Sigmoid colon (tissue), 7 donors: ENCODE data around the gene SLFN12. TPM values are rescaled to one million over a fixed set of nuclear protein-coding genes. Genes with fewer than 3 reads are reported as not detected.
"Not testable (repeated sequence)": the region's sequence is repeated elsewhere in the genome, so short reads cannot be mapped to it uniquely, and the experiment has no call there.

ENCODE experiments used
- DNase-seq: peaks from one replicate; pipeline ENCODE4 v3.0.0-alpha.2; 2019
- H3K27ac ChIP-seq, 4 donors: fragments of 200-600 bp; sonication (generic); one replicate each; pipeline ENCODE4 v1.5.1; 2016 to 2019; ENCODE audit warnings: mild to moderate bottlenecking in 1 of 4
- H3K27me3 ChIP-seq, 3 donors: fragments of 200-600 bp; sonication (generic); one replicate each; pipeline ENCODE4 v1.5.1; 2019; ENCODE audit warnings: mild to moderate bottlenecking in 1 of 3
- H3K36me3 ChIP-seq, 4 donors: fragments of 200-600 bp; sonication (generic); one replicate each; pipeline ENCODE4 v1.5.1; 2016 to 2019
- H3K4me1 ChIP-seq, 4 donors: fragments of 200-600 bp; sonication (generic); one replicate each; pipeline ENCODE4 v1.5.1; 2017 to 2019
- H3K4me3 ChIP-seq, 4 donors: fragments of 200-600 bp; sonication (generic); one replicate each; pipeline ENCODE4 v1.5.1; 2017 to 2019; ENCODE audit warnings: mild to moderate bottlenecking in 2 of 4, moderate library complexity in 1 of 4
- H3K9me3 ChIP-seq, 4 donors: fragments of 200-600 bp in 3 of 4; sonication (generic) in 3 of 4; one replicate each; pipeline versions ENCODE4 v1.5.1 to v1.6.1; 2013 to 2019
- CTCF ChIP-seq, 4 experiments: fragments of 450-650 bp in 3 of 4; fragments of 200-600 bp in 1 of 4; IDR thresholded peaks; one replicate each; pipeline ENCODE4 v1.5.1; 2016 to 2019; ENCODE audit warnings: antibody characterized with exemption in 4 of 4, mild to moderate bottlenecking in 3 of 4, moderate library complexity in 2 of 4
- EP300 ChIP-seq, 4 donors: sonication (generic); formaldehyde crosslinking; IDR thresholded peaks; one replicate each; pipeline ENCODE4 v1.6.1; 2017; ENCODE audit warnings: antibody characterized with exemption in 4 of 4
- POLR2A ChIP-seq, 2 donors: fragments of 450-650 bp; IDR thresholded peaks; one replicate each; pipeline ENCODE4 v1.6.1; 2016; ENCODE audit warnings: antibody characterized with exemption in 2 of 2, mild to moderate bottlenecking in 2 of 2, moderate library complexity in 2 of 2
- POLR2AphosphoS5 ChIP-seq, 4 donors: sonication (generic); formaldehyde crosslinking; IDR thresholded peaks; one replicate each; pipeline ENCODE4 v1.6.1; 2017; ENCODE audit warnings: antibody characterized with exemption in 4 of 4
- WGBS, 2 donors: extraction: QIAGEN DNeasy Blood & Tissue Kit; methylation state at CpG; one replicate each; pipeline ENCODE4 v1.1.7; 2013; 5-methylcytosine and 5-hydroxymethylcytosine counted together
- intact Hi-C: fragments of 100-400 bp; cut with DNase I; formaldehyde crosslinking; loops from one replicate; pipeline ENCODE4 v1.15.1; 2023
- polyA plus RNA-seq, 3 donors: library from polyadenylated mRNA; stranded (reverse); fragments of 200-250 nt; gene quantifications; one replicate each; pipeline ENCODE4 v1.2.3, GENCODE V29; 2013
- total RNA-seq, 4 donors: library from RNA; depleted of rRNA; stranded (reverse); fragments of >200 nt; gene quantifications; one replicate each; pipeline ENCODE4 v1.1.0, GENCODE V29; 2016
- donor health status: healthy with polysubstance abuse.
- donor health status: Bipolar disorder and iron deficiency.
- donor health status: healthy.

SLFN12 gene
- total and polyA plus RNA-seq, 7 donors: 0.69 to 19.9 (median 6.4) TPM

GRCh38 chr17:35416659-35417058 lies 15.6 kb downstream of the SLFN12 start:
- no peak overlapping the region for H3K4me3 ChIP-seq
- no peaks in the 10 kb centered on the region for H3K4me1 ChIP-seq
- H3K9me3 ChIP-seq: no peaks in the 10 kb centered on the region
- peaks cover 0 to 32% (median 4%) of the 10 kb centered on the region in 4 donors for H3K36me3 ChIP-seq
- DNase-seq: no peak
- TF ChIP-seq EP300 (IDR thresholded peaks at IDR 0.05) (no peak), POLR2AphosphoS5 (IDR thresholded peaks at IDR 0.05) (no peak), POLR2A (IDR thresholded peaks at IDR 0.05) (no peak), CTCF (IDR thresholded peaks at IDR 0.05) (no peak)
- WGBS, 2 donors: 92 to 96% methylated on average over 2 of the region's 2 CpGs
- intact Hi-C loops: no loop called here
- no peaks in the 10 kb centered on the region for H3K27me3 ChIP-seq
- H3K27ac ChIP-seq: no peak overlapping the region

DNA sequence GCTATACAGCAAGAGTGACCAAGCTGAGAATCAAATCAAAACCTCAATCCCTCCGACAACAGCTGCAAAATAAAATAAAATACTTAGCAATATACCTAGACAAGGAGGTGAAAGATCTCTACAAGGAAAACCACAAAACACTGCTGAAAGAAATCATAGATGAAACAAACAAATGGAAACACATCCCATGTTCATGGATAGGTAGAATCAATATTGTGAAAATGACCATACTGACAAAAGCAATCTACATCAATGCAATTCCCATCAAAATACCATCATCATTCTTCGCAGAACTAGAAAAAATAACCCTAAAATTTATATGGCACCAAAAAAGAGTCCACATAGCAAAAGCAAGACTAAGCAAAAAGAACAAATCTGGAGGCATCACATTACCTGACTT lies 17.6 kb downstream of the SLFN12 start:
- H3K9me3 ChIP-seq, H3K4me1 ChIP-seq, DNase-seq, H3K27ac ChIP-seq, intact Hi-C loops, H3K4me3 ChIP-seq, H3K27me3 ChIP-seq: not testable (repeated sequence)
- peaks cover 0 to 47% (median 10%) of the 10 kb centered on the region in 4 donors for H3K36me3 ChIP-seq
- 95 to 97% methylated on average over 2 of the region's 2 CpGs for WGBS, 2 donors

GRCh38 chr17:35414247-35414646 lies 18.1 kb downstream of the SLFN12 start:
- DNase-seq: no peak
- 89% methylated on average over 1 of the region's 1 CpG for WGBS, 2 donors
- peaks cover 0 to 42% (median 12%) of the 10 kb centered on the region in 4 donors for H3K36me3 ChIP-seq
- TF ChIP-seq EP300 (IDR thresholded peaks at IDR 0.05): no peak
- no peak for TF ChIP-seq POLR2AphosphoS5 (IDR thresholded peaks at IDR 0.05)
- no peak for TF ChIP-seq POLR2A (IDR thresholded peaks at IDR 0.05)
- TF ChIP-seq CTCF (IDR thresholded peaks at IDR 0.05): no peak
- no peaks in the 10 kb centered on the region for H3K9me3 ChIP-seq
- no peak overlapping the region for H3K4me3 ChIP-seq
- intact Hi-C loops: no loop called here
- H3K27ac ChIP-seq: no peak overlapping the region
- H3K4me1 ChIP-seq: no peaks in the 10 kb centered on the region
- H3K27me3 ChIP-seq: no peaks in the 10 kb centered on the region

DNA sequence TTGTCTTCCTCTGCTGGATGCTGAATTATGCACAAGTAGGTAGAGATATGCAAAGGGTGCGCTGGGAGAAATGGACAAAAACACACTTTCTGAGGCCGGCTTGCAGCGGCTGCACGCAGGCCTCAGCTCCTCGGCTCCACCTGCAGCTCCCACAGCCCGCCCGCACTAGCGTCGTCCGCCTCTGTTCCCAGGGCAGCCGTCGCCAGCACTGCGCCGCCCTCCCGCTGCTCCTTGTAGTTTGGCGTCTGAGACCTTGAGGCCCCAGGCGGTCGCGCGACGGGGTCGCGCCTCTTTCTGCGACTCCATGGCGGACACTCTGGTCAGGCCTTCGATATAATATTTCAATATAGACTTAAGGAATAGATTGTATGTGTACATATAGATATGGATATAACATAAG lies 24.8 kb downstream of the SLFN12 start:
- H3K27me3 ChIP-seq: no peaks in the 10 kb centered on the region
- H3K36me3 ChIP-seq: peaks cover 0 to 26% (median 13%) of the 10 kb centered on the region in 4 donors
- no peak overlapping the region for H3K27ac ChIP-seq
- 89 to 93% methylated on average over 26 of the region's 26 CpGs for WGBS, 2 donors
- DNase-seq: no peak
- no peak overlapping the region for H3K4me3 ChIP-seq
- no peaks in the 10 kb centered on the region for H3K4me1 ChIP-seq
- no peak for TF ChIP-seq CTCF (IDR thresholded peaks at IDR 0.05)
- TF ChIP-seq EP300 (IDR thresholded peaks at IDR 0.05): no peak
- no peak for TF ChIP-seq POLR2A (IDR thresholded peaks at IDR 0.05)
- no peak for TF ChIP-seq POLR2AphosphoS5 (IDR thresholded peaks at IDR 0.05)
- intact Hi-C loops: no loop called here
- no peaks in the 10 kb centered on the region for H3K9me3 ChIP-seq

DNA sequence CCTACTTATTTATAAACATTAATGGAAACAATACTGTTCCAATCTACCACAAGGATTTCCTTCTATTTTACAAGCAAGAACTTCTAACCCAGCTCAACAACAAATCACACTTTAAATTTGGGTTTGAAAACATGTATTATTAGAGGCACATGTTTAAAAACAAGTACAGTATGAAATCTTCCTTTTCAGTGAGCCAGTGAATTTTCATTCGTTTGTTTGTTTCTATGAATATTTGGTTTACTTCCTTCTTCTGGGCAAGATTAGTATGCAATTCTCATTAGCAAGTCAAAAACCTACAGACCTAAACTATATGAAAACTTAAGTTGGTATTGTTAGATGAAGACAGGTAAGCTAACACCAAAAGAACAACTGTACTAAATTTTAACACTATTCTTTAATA lies 25.7 kb downstream of the SLFN12 start:
- H3K36me3 ChIP-seq: peaks cover 0 to 26% (median 12%) of the 10 kb centered on the region in 4 donors
- H3K9me3 ChIP-seq: no peaks in the 10 kb centered on the region
- H3K4me1 ChIP-seq: no peaks in the 10 kb centered on the region
- TF ChIP-seq POLR2AphosphoS5 (IDR thresholded peaks at IDR 0.05) (no peak), CTCF (IDR thresholded peaks at IDR 0.05) (no peak), EP300 (IDR thresholded peaks at IDR 0.05) (no peak), POLR2A (IDR thresholded peaks at IDR 0.05) (no peak)
- no peak for DNase-seq
- intact Hi-C loops: no loop called here
- 71 to 81% methylated on average over 1 of the region's 1 CpG for WGBS, 2 donors
- no peak overlapping the region for H3K4me3 ChIP-seq
- H3K27me3 ChIP-seq: no peaks in the 10 kb centered on the region
- no peak overlapping the region for H3K27ac ChIP-seq
